ENCODE measurements around the gene LAMA5.

LAMA5 gene

GRCh38 chr20:62344782-62345181 is 22.3 kb downstream of the LAMA5 start:
- Histone ChIP-seq H3K36me3 (ENCODE audit: control insufficient read depth, insufficient read depth, low read length, severe bottlenecking) (no peaks in the 10 kb centered on the region), H3K4me1 (ENCODE audit: control insufficient read depth, insufficient read depth, low read length) (no peaks in the 10 kb centered on the region), H3K9ac (ENCODE audit: low read length) (no peak overlapping the region), H3K27me3 (replicated peaks; ENCODE audit: control insufficient read depth, insufficient read depth, low read length) (no peaks in the 10 kb centered on the region), H3K9me3 (ENCODE audit: control insufficient read depth, low read length) (peaks cover 9% of the 10 kb centered on the region), H3K4me3 (ENCODE audit: low read length) (no peak overlapping the region)
- DNase-seq (ENCODE audit: low read depth): no peak

DNA sequence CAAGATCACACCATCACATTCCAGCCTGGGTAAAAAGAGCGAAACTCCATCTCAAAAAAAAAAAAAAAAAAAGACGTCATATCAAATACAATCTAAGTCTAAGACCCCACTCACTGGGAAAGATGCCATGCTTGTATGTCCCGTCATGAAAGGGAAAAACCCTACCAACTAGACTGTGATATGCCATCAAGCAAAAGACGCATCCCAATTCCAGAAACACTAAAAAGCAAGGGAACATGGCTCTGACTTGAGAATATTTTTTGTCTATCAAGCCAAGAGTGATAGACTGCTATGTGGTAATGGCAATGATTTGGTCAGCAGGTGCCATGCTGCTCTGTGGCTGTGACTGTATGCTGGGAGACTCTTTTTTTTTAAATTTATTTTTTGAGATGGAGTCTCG is 23.0 kb downstream of the LAMA5 start:
- Histone ChIP-seq H3K9ac (ENCODE audit: low read length) (no peak overlapping the region), H3K4me1 (ENCODE audit: control insufficient read depth, insufficient read depth, low read length) (no peaks in the 10 kb centered on the region), H3K4me3 (ENCODE audit: low read length) (no peak overlapping the region), H3K36me3 (ENCODE audit: control insufficient read depth, insufficient read depth, low read length, severe bottlenecking) (no peaks in the 10 kb centered on the region), H3K9me3 (ENCODE audit: control insufficient read depth, low read length) (peaks cover 9% of the 10 kb centered on the region), H3K27me3 (replicated peaks; ENCODE audit: control insufficient read depth, insufficient read depth, low read length) (no peaks in the 10 kb centered on the region)
- DNase-seq (ENCODE audit: low read depth): no peak

- H3K9me3 ChIP-seq (ENCODE audit: control insufficient read depth, low read length): peaks cover 6% of the 10 kb centered on the region
- no peaks in the 10 kb centered on the region for H3K27me3 ChIP-seq (replicated peaks; ENCODE audit: control insufficient read depth, insufficient read depth, low read length)
- H3K4me1 ChIP-seq (ENCODE audit: control insufficient read depth, insufficient read depth, low read length): no peaks in the 10 kb centered on the region
- H3K9ac ChIP-seq (ENCODE audit: low read length): no peak overlapping the region
- DNase-seq (ENCODE audit: low read depth): no peak
- H3K4me3 ChIP-seq (ENCODE audit: low read length): no peak overlapping the region
- H3K36me3 ChIP-seq (ENCODE audit: control insufficient read depth, insufficient read depth, low read length, severe bottlenecking): no peaks in the 10 kb centered on the region
These were observed 24.2 kb downstream of the LAMA5 start for GRCh38 chr20:62342910-62343309.

- Histone ChIP-seq H3K27me3 (replicated peaks; ENCODE audit: control insufficient read depth, insufficient read depth, low read length) (no peaks in the 10 kb centered on the region), H3K9ac (ENCODE audit: low read length) (no peak overlapping the region), H3K4me3 (ENCODE audit: low read length) (no peak overlapping the region), H3K36me3 (ENCODE audit: control insufficient read depth, insufficient read depth, low read length, severe bottlenecking) (no peaks in the 10 kb centered on the region), H3K4me1 (ENCODE audit: control insufficient read depth, insufficient read depth, low read length) (no peaks in the 10 kb centered on the region), H3K9me3 (ENCODE audit: control insufficient read depth, low read length) (peaks cover 6% of the 10 kb centered on the region)
- no peak for DNase-seq (ENCODE audit: low read depth)
These were observed 27.5 kb downstream of the LAMA5 start for GRCh38 chr20:62339647-62340062.

DNA sequence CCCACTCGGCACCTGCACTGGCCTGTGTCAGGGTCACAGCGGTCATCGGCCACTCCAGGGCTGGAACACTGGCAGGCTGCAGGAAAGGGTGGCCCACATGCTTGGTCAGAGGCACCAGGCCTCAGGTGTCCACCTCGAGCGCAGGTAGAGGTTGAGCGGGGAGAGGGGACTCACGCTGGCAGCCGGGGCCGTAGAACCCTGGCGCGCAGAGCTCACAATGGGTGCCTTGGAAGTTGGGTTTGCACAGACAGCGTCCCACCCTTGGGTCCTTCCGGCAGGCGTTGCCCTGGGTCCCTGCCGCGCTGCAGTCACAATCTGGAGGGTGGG is 28.9 kb downstream of the LAMA5 start:
- Histone ChIP-seq H3K27me3 (replicated peaks; ENCODE audit: control insufficient read depth, insufficient read depth, low read length) (no peaks in the 10 kb centered on the region), H3K4me1 (ENCODE audit: control insufficient read depth, insufficient read depth, low read length) (no peaks in the 10 kb centered on the region), H3K4me3 (ENCODE audit: low read length) (no peak overlapping the region), H3K9ac (ENCODE audit: low read length) (no peak overlapping the region), H3K36me3 (ENCODE audit: control insufficient read depth, insufficient read depth, low read length, severe bottlenecking) (no peaks in the 10 kb centered on the region), H3K9me3 (ENCODE audit: control insufficient read depth, low read length) (peaks cover 6% of the 10 kb centered on the region)
- no peak for DNase-seq (ENCODE audit: low read depth)

- H3K9me3 ChIP-seq (ENCODE audit: control insufficient read depth, low read length): peaks cover 6% of the 10 kb centered on the region
- no peak overlapping the region for H3K9ac ChIP-seq (ENCODE audit: low read length)
- no peak overlapping the region for H3K4me3 ChIP-seq (ENCODE audit: low read length)
- no peak for DNase-seq (ENCODE audit: low read depth)
- H3K27me3 ChIP-seq (replicated peaks; ENCODE audit: control insufficient read depth, insufficient read depth, low read length): no peaks in the 10 kb centered on the region
- no peaks in the 10 kb centered on the region for H3K36me3 ChIP-seq (ENCODE audit: control insufficient read depth, insufficient read depth, low read length, severe bottlenecking)
- H3K4me1 ChIP-seq (ENCODE audit: control insufficient read depth, insufficient read depth, low read length): no peaks in the 10 kb centered on the region
These were observed 29.4 kb downstream of the LAMA5 start for GRCh38 chr20:62337558-62338293.

- DNase-seq (ENCODE audit: low read depth): no peak
- no peaks in the 10 kb centered on the region for H3K36me3 ChIP-seq (ENCODE audit: control insufficient read depth, insufficient read depth, low read length, severe bottlenecking)
- peaks cover 6% of the 10 kb centered on the region for H3K9me3 ChIP-seq (ENCODE audit: control insufficient read depth, low read length)
- H3K4me3 ChIP-seq (ENCODE audit: low read length): no peak overlapping the region
- H3K4me1 ChIP-seq (ENCODE audit: control insufficient read depth, insufficient read depth, low read length): no peaks in the 10 kb centered on the region
- H3K27me3 ChIP-seq (replicated peaks; ENCODE audit: control insufficient read depth, insufficient read depth, low read length): no peaks in the 10 kb centered on the region
- no peak overlapping the region for H3K9ac ChIP-seq (ENCODE audit: low read length)
These were observed 30.1 kb downstream of the LAMA5 start for GRCh38 chr20:62336775-62337557.

GRCh38 chr20:62336329-62336728 is 30.8 kb downstream of the LAMA5 start:
- Histone ChIP-seq H3K4me1 (ENCODE audit: control insufficient read depth, insufficient read depth, low read length) (no peaks in the 10 kb centered on the region), H3K27me3 (replicated peaks; ENCODE audit: control insufficient read depth, insufficient read depth, low read length) (no peaks in the 10 kb centered on the region), H3K36me3 (ENCODE audit: control insufficient read depth, insufficient read depth, low read length, severe bottlenecking) (no peaks in the 10 kb centered on the region), H3K4me3 (ENCODE audit: low read length) (no peak overlapping the region), H3K9ac (ENCODE audit: low read length) (no peak overlapping the region), H3K9me3 (ENCODE audit: control insufficient read depth, low read length) (peaks cover 4% of the 10 kb centered on the region)
- DNase-seq (ENCODE audit: low read depth): no peak

- Histone ChIP-seq H3K4me1 (ENCODE audit: control insufficient read depth, insufficient read depth, low read length) (no peaks in the 10 kb centered on the region), H3K4me3 (ENCODE audit: low read length) (no peak overlapping the region), H3K36me3 (ENCODE audit: control insufficient read depth, insufficient read depth, low read length, severe bottlenecking) (no peaks in the 10 kb centered on the region), H3K9me3 (ENCODE audit: control insufficient read depth, low read length) (no peaks in the 10 kb centered on the region), H3K9ac (ENCODE audit: low read length) (no peak overlapping the region), H3K27me3 (replicated peaks; ENCODE audit: control insufficient read depth, insufficient read depth, low read length) (no peaks in the 10 kb centered on the region)
- DNase-seq (ENCODE audit: low read depth): no peak
These were observed 31.6 kb downstream of the LAMA5 start for GRCh38 chr20:62335532-62335931.

- no peak for DNase-seq (ENCODE audit: low read depth)
- no peaks in the 10 kb centered on the region for H3K36me3 ChIP-seq (ENCODE audit: control insufficient read depth, insufficient read depth, low read length, severe bottlenecking)
These were observed 32.2 kb downstream of the LAMA5 start for GRCh38 chr20:62334881-62335280.

GRCh38 chr20:62333820-62334595 is 33.1 kb downstream of the LAMA5 start:
- Histone ChIP-seq H3K9ac (ENCODE audit: low read length) (no peak overlapping the region), H3K9me3 (ENCODE audit: control insufficient read depth, low read length) (no peaks in the 10 kb centered on the region), H3K36me3 (ENCODE audit: control insufficient read depth, insufficient read depth, low read length, severe bottlenecking) (no peaks in the 10 kb centered on the region), H3K4me3 (ENCODE audit: low read length) (no peak overlapping the region), H3K4me1 (ENCODE audit: control insufficient read depth, insufficient read depth, low read length) (no peaks in the 10 kb centered on the region), H3K27me3 (replicated peaks; ENCODE audit: control insufficient read depth, insufficient read depth, low read length) (no peaks in the 10 kb centered on the region)
- DNase-seq (ENCODE audit: low read depth): no peak

More at GRCh38 chr20:62334881-62335280, 32.2 kb downstream of the LAMA5 start:
- Histone ChIP-seq H3K9me3 (ENCODE audit: control insufficient read depth, low read length) (no peaks in the 10 kb centered on the region), H3K9ac (ENCODE audit: low read length) (no peak overlapping the region), H3K27me3 (replicated peaks; ENCODE audit: control insufficient read depth, insufficient read depth, low read length) (no peaks in the 10 kb centered on the region), H3K4me1 (ENCODE audit: control insufficient read depth, insufficient read depth, low read length) (no peaks in the 10 kb centered on the region), H3K4me3 (ENCODE audit: low read length) (no peak overlapping the region)
